K562 (cell line): ENCODE measurements around the gene SLC30A7. TPM values are rescaled to one million over a fixed set of nuclear protein-coding genes. Genes with fewer than 3 reads are reported as not detected.

Experiments
- ATAC-seq: fragments of 200-7000 bp; cut with Tn5 transposase; 3 replicates; pipeline ENCODE4 v1.9.1; 2020; ENCODE audit warnings: moderate library complexity
- BruUV-seq: library from RNA; stranded (reverse); fragments of 400-500 nt; replicated peaks from 2 replicates; lab custom pipeline; 2021; lab: Mats Ljungman, UMichigan
- CTCF ChIA-PET: fragments of 300-600 bp; formaldehyde crosslinking; extraction: SDS; loops from one replicate; lab custom pipeline; 2021; ENCODE audit warnings: low intra/inter-chr PET ratio; lab: Yijun Ruan, JAX
- POLR2A ChIA-PET: fragments of 300-600, 350-650 bp; sonication (Branson Sonifier 250); formaldehyde crosslinking; extraction: SDS; loops from one replicate; lab custom pipeline; 2021; ENCODE audit warnings: antibody characterized with exemption, inconsistent platforms; lab: Yijun Ruan, JAX
- DNase-seq, 4 experiments: peaks; one replicate each; pipeline versions ENCODE4 v3.0.0 to v3.0.0-alpha.2; 2011 to 2018; ENCODE audit warnings: low spot score in 3 of 4, mixed read lengths in 3 of 4; ENCODE audit errors: extremely low read depth in 1 of 4
- FAIRE-seq: peaks from 2 replicates; lab custom pipeline; 2011; peaks lifted over from hg19 to GRCh38; lab: Jason Lieb, UNC
- H2AFZ ChIP-seq: 2 replicates; pipeline ENCODE4 v1.6.0; 2011; ENCODE audit warnings: low read depth, low read length, control low read depth, inconsistent platforms
- H3K27ac ChIP-seq: fragments of 200-600 bp; 3 replicates; pipeline ENCODE4 v1.8.0; 2011; ENCODE audit warnings: low read depth, mild to moderate bottlenecking, control low read depth, inconsistent platforms, low read length, moderate library complexity, mixed read lengths; ENCODE audit errors: extremely low read depth
- H3K27me3 ChIP-seq, 2 experiments: fragments of 300-600 bp in 1 of 2; 2 replicates in 1 of 2; 3 replicates in 1 of 2; pipeline versions ENCODE4 v1.6.0 to v1.8.0; 2011; ENCODE audit warnings: inconsistent platforms in 2 of 2, low read length in 2 of 2, mild to moderate bottlenecking in 1 of 2, mixed read lengths in 1 of 2, moderate library complexity in 1 of 2; ENCODE audit not compliant: control insufficient read depth in 2 of 2, insufficient read depth in 2 of 2
- H3K36me3 ChIP-seq: fragments of 300-600 bp; 3 replicates; pipeline ENCODE4 v1.8.0; 2011; ENCODE audit warnings: mild to moderate bottlenecking, low read length, inconsistent platforms; ENCODE audit not compliant: control insufficient read depth, insufficient read depth
- H3K4me1 ChIP-seq, 2 experiments: fragments of 200-600 bp in 1 of 2; replicated peaks in 1 of 2; 2 replicates in 1 of 2; 3 replicates in 1 of 2; pipeline versions ENCODE4 v1.5.1 to v1.8.0; 2011; ENCODE audit warnings: inconsistent platforms in 2 of 2, low read length in 2 of 2, mild to moderate bottlenecking in 1 of 2, mixed read lengths in 1 of 2, moderate library complexity in 1 of 2; ENCODE audit not compliant: control insufficient read depth in 2 of 2, insufficient read depth in 2 of 2
- H3K4me2 ChIP-seq: 2 replicates; pipeline ENCODE4 v1.6.1; 2011; ENCODE audit warnings: low read length, control low read depth, inconsistent platforms, mixed read lengths; ENCODE audit not compliant: insufficient read depth
- H3K4me3 ChIP-seq: fragments of 200-600 bp; sonication (generic), shearing (Covaris generic); 2 replicates; pipeline ENCODE4 v1.5.1; 2016; ENCODE audit warnings: control low read depth, inconsistent platforms
- H3K79me2 ChIP-seq: fragments of 200-600 bp; 3 replicates; pipeline ENCODE4 v1.8.0; 2011; ENCODE audit warnings: low read length, inconsistent platforms; ENCODE audit not compliant: control insufficient read depth, insufficient read depth
- H3K9ac ChIP-seq, 2 experiments: 2 replicates each; pipeline versions ENCODE4 v1.6.0 to v1.6.1; 2011; ENCODE audit warnings: low read depth in 2 of 2, low read length in 2 of 2, control low read depth in 1 of 2, inconsistent platforms in 1 of 2, mild to moderate bottlenecking in 1 of 2, mixed read lengths in 1 of 2; ENCODE audit not compliant: insufficient read depth in 1 of 2
- H3K9me1 ChIP-seq: one replicate; pipeline ENCODE4 v1.6.0; 2011; ENCODE audit warnings: inconsistent platforms, mild to moderate bottlenecking, low read length, moderate library complexity; ENCODE audit not compliant: control insufficient read depth, insufficient read depth
- H3K9me3 ChIP-seq: replicated peaks from 2 replicates; pipeline ENCODE4 v1.5.1; 2011; ENCODE audit warnings: low read depth, low read length, inconsistent platforms; ENCODE audit not compliant: control insufficient read depth, insufficient read depth
- H4K20me1 ChIP-seq: replicated peaks from 2 replicates; pipeline ENCODE4 v1.6.1; 2011; ENCODE audit warnings: low read length, inconsistent platforms, mixed read lengths; ENCODE audit not compliant: control insufficient read depth, insufficient read depth
- ASH1L ChIP-seq: fragments of 450-650 bp; IDR thresholded peaks from 2 replicates; pipeline ENCODE4 v1.6.1; 2018; ENCODE audit warnings: borderline replicate concordance, mild to moderate bottlenecking, low read depth; ENCODE audit not compliant: partially characterized antibody
- CREM ChIP-seq: IDR thresholded peaks from 2 replicates; pipeline ENCODE4 v1.6.1; 2014; ENCODE audit warnings: antibody characterized with exemption, low read depth
- HDAC2 ChIP-seq: fragments of 450-650 bp; IDR thresholded peaks from 2 replicates; pipeline ENCODE4 v1.6.1; 2016; ENCODE audit warnings: mild to moderate bottlenecking
- MEF2D ChIP-seq: conservative IDR thresholded peaks from 2 replicates; pipeline ENCODE4 v1.6.1; 2016; ENCODE audit warnings: low read depth, missing genetic modification characterization, missing compliant biosample characterization
- MXI1 ChIP-seq: IDR thresholded peaks from 2 replicates; pipeline ENCODE4 v1.6.1; 2011; ENCODE audit warnings: low read depth, mild to moderate bottlenecking, improper control_type of control experiment, low read length
- NFE2L1 ChIP-seq: fragments of 450-650 bp; IDR thresholded peaks from 2 replicates; pipeline ENCODE4 v1.6.1; 2016; ENCODE audit warnings: missing genetic modification characterization, low read depth, mild to moderate bottlenecking, missing compliant biosample characterization, moderate library complexity, borderline replicate concordance
- PRMT5 ChIP-seq: sonication (generic); formaldehyde crosslinking; IDR thresholded peaks from 2 replicates; pipeline ENCODE4 v1.5.0; 2020; ENCODE audit warnings: missing genetic modification reagents
- RAD51 ChIP-seq: fragments of 450-650 bp; IDR thresholded peaks from 2 replicates; pipeline ENCODE4 v1.7.1; 2016; ENCODE audit warnings: low read depth, mild to moderate bottlenecking, borderline replicate concordance
- SMARCA4 ChIP-seq: fragments of 450-650 bp; IDR thresholded peaks from 2 replicates; pipeline ENCODE4 v1.6.1; 2016
- SMARCB1 ChIP-seq: IDR thresholded peaks from 2 replicates; pipeline ENCODE4 v1.6.1; 2011; ENCODE audit warnings: improper control_type of control experiment, low read depth; ENCODE audit not compliant: insufficient read length
- STAT5A ChIP-seq: IDR thresholded peaks from 2 replicates; pipeline ENCODE4 v1.6.1; 2012; ENCODE audit warnings: low read length, inconsistent platforms, borderline replicate concordance
- TEAD4 ChIP-seq, 2 experiments: sonication (generic) in 1 of 2; formaldehyde crosslinking in 1 of 2; IDR thresholded peaks; 2 replicates each; pipeline versions ENCODE4 v1.6.1 to v1.8.0; 2012 to 2022; ENCODE audit warnings: borderline replicate concordance in 1 of 2, inconsistent platforms in 1 of 2, low read length in 1 of 2, mild to moderate bottlenecking in 1 of 2, missing genetic modification reagents in 1 of 2
- ZFP36 ChIP-seq: fragments of 150-350 bp; IDR thresholded peaks from 2 replicates; pipeline ENCODE4 v1.6.1; 2018; ENCODE audit warnings: low read length, low read depth; ENCODE audit not compliant: partially characterized antibody
- ZNF12 ChIP-seq: sonication (generic); formaldehyde crosslinking; IDR thresholded peaks from 2 replicates; pipeline ENCODE4 v1.4.0; 2020; ENCODE audit warnings: mild to moderate bottlenecking, missing genetic modification reagents
- ZNF324 ChIP-seq: fragments of 250-450 bp; sonication (Bioruptor Pico); IDR thresholded peaks from 2 replicates; pipeline ENCODE4 v1.4.0; 2020; ENCODE audit warnings: mild to moderate bottlenecking
- WGBS: fragments of 100-300 bp; shearing (Covaris generic); methylation state at CpG from one replicate; pipeline ENCODE4 v1.1.6; 2016; ENCODE audit warnings: low coverage, mixed read lengths; ENCODE audit not compliant: insufficient coverage; ENCODE audit errors: missing lambda C conversion rate; 5-methylcytosine and 5-hydroxymethylcytosine counted together
- in situ Hi-C: fragments of 300-500 bp; cut with MboI; formaldehyde crosslinking; loops from 4 replicates; pipeline ENCODE4 v1.15.0; 2018; ENCODE audit warnings: inconsistent platforms, mixed read lengths
- intact Hi-C: fragments of 100-400 bp; cut with micrococcal nuclease; formaldehyde crosslinking; loops from 2 replicates; pipeline ENCODE4 v1.14.2; 2022
- polyA plus RNA-seq, 8 experiments: library from polyadenylated mRNA; depleted of rRNA in 4 of 8; stranded (reverse) in 5 of 8; unstranded in 3 of 8; fragments of >200 nt; fragmentation: Nextera tagmentation in 2 of 8; fragmentation: Illumina TruSeq in 1 of 8; extraction: Ambion mirVana in 2 of 8; extraction: Trizol in 1 of 8; gene quantifications; 2 replicates each; pipeline versions ENCODE4 v1.2.1 to v1.2.3, GENCODE V29; 2011 to 2014; ENCODE audit warnings: inconsistent platforms in 1 of 8, missing spikeins in 1 of 8
- total RNA-seq, 7 experiments: library from RNA; depleted of rRNA in 6 of 7; stranded (reverse); fragments of >200 nt in 6 of 7; fragmentation: Illumina TruSeq in 2 of 7; extraction: Trizol in 2 of 7; gene quantifications; 2 replicates each; pipeline versions ENCODE4 v1.2.1 to v1.2.3, GENCODE V29; 2011 to 2021; ENCODE audit warnings: low replicate concordance in 1 of 7
- TF ChIP-seq, protein P1 (sequence below): sonication (generic); formaldehyde crosslinking; IDR thresholded peaks from 2 replicates; pipeline ENCODE4 v1.8.1; 2023; ENCODE audit warnings: mild to moderate bottlenecking, missing genetic modification reagents
- TF ChIP-seq, protein P2 (sequence below): fragments of 250-450 bp; sonication (Bioruptor Pico); IDR thresholded peaks from 2 replicates; pipeline ENCODE4 v1.4.0; 2020

SLC30A7 gene
- total and polyA plus RNA-seq, 9 of the 15 experiments (the other 6 are each of a cell fraction or from before 2014, with no cell fraction given), result 3.5 to 17.1 (median 7.2) TPM

- TF ChIP-seq ZFP36 (no peak), CREM (no peak), MXI1 (no peak), MEF2D (tag) (no peak), STAT5A (no peak)
- TF ChIP-seq, protein P1, sequence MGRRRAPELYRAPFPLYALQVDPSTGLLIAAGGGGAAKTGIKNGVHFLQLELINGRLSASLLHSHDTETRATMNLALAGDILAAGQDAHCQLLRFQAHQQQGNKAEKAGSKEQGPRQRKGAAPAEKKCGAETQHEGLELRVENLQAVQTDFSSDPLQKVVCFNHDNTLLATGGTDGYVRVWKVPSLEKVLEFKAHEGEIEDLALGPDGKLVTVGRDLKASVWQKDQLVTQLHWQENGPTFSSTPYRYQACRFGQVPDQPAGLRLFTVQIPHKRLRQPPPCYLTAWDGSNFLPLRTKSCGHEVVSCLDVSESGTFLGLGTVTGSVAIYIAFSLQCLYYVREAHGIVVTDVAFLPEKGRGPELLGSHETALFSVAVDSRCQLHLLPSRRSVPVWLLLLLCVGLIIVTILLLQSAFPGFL (CRISPR knock-in tag), result no peak
Observed at GRCh38 chr1:101004670-101005069, 108.8 kb downstream of the SLC30A7 start (continued).

- Histone ChIP-seq H3K9me1 (no peaks in the 10 kb centered on the region), H3K4me2 (no peak overlapping the region), H2AFZ (no peak overlapping the region), H3K27me3 (no peaks in the 10 kb centered on the region), H3K79me2 (no peaks in the 10 kb centered on the region), H3K9ac (no peak overlapping the region), H3K4me3 (no peak overlapping the region), H3K4me1 (peaks cover 5 to 20% of the 10 kb centered on the region in 2 experiments; a peak in 4 of 5 replicates), H3K36me3 (peaks cover 75% of the 10 kb centered on the region), H4K20me1 (no peaks in the 10 kb centered on the region), H3K9me3 (no peaks in the 10 kb centered on the region), H3K27ac (no peak overlapping the region)
- in situ Hi-C loops, result no loop called here
- POLR2A ChIA-PET, result interaction anchor here (0.6 to 0.8 kb wide), 2 partner anchors 8 to 363 kb away, joined by 3 to 4 read pairs; no protein-coding TSS in a partner anchor
- intact Hi-C loops, result no loop called here
- ATAC-seq, result no peak
- CTCF ChIA-PET, result no interaction called here
- DNase-seq, result no peak
- no peak for FAIRE-seq
- 92% methylated on average over 1 of the region's 1 CpG for WGBS
- no TSS peak for BruUV-seq
- no peak for TF ChIP-seq SMARCB1
- TF ChIP-seq NFE2L1 (tag), result no peak
- TF ChIP-seq, protein P2, sequence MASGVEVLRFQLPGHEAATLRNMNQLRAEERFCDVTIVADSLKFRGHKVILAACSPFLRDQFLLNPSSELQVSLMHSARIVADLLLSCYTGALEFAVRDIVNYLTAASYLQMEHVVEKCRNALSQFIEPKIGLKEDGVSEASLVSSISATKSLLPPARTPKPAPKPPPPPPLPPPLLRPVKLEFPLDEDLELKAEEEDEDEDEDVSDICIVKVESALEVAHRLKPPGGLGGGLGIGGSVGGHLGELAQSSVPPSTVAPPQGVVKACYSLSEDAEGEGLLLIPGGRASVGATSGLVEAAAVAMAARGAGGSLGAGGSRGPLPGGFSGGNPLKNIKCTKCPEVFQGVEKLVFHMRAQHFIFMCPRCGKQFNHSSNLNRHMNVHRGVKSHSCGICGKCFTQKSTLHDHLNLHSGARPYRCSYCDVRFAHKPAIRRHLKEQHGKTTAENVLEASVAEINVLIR (CRISPR knock-in tag), result no peak
- no peak for TF ChIP-seq HDAC2
- no peak for TF ChIP-seq ZNF12
- no peak for TF ChIP-seq ASH1L
- TF ChIP-seq TEAD4 (IDR thresholded peaks at IDR 0.05; ENCODE audit: low read length), result no peak
- no peak for TF ChIP-seq TEAD4 (CRISPR knock-in tag; IDR thresholded peaks at IDR 0.05; ENCODE audit: borderline replicate concordance)
- no peak for TF ChIP-seq ZNF324
- no peak for TF ChIP-seq SMARCA4
- TF ChIP-seq PRMT5 (CRISPR knock-in tag), result no peak
- TF ChIP-seq RAD51, result no peak
Observed at GRCh38 chr1:101005183-101005582, 109.3 kb downstream of the SLC30A7 start.
